Endothelial cell of umbilical vein (primary cell): ENCODE results near the gene MS4A2.

ENCODE experiments used
- EZH2 ChIP-seq: IDR thresholded peaks from 2 replicates; pipeline ENCODE4 v1.6.1; 2012; ENCODE audit warnings: borderline replicate concordance, low read depth, mild to moderate bottlenecking, moderate library complexity, low read length, inconsistent platforms; ENCODE audit not compliant: severe bottlenecking
- FOS ChIP-seq: IDR thresholded peaks from 2 replicates; pipeline ENCODE4 v1.6.1; 2011; ENCODE audit warnings: mild to moderate bottlenecking, low read length, moderate library complexity, borderline replicate concordance; ENCODE audit not compliant: insufficient read depth
- GATA2 ChIP-seq: IDR thresholded peaks from 2 replicates; pipeline ENCODE4 v1.7.0; 2011; ENCODE audit warnings: low read depth, mild to moderate bottlenecking, moderate library complexity, mixed read lengths, low read length; ENCODE audit not compliant: insufficient read length, insufficient read depth
- JUN ChIP-seq: IDR thresholded peaks from 2 replicates; pipeline ENCODE4 v1.6.1; 2011; ENCODE audit warnings: borderline replicate concordance, low read depth; ENCODE audit not compliant: insufficient read length, insufficient read depth
- MYC ChIP-seq: IDR thresholded peaks from one replicate; pipeline ENCODE4 v1.6.1; 2011; ENCODE audit warnings: mild to moderate bottlenecking, low read depth, low read length
- POLR2A ChIP-seq: IDR thresholded peaks from 2 replicates; pipeline ENCODE4 v1.6.1; 2012; ENCODE audit warnings: low read depth, mild to moderate bottlenecking, control low read depth, low read length
- POLR2AphosphoS5 ChIP-seq: IDR thresholded peaks from 2 replicates; pipeline ENCODE4 v1.6.1; 2012; ENCODE audit warnings: low read depth, mild to moderate bottlenecking, control low read depth, low read length, moderate library complexity; ENCODE audit not compliant: insufficient read depth
- TF ChIP-seq, protein P1 (sequence below), 2 donors: IDR thresholded peaks; 1 replicate in 1 of 2; 2 replicates in 1 of 2; pipeline ENCODE4 v1.5.1; 2011; ENCODE audit warnings: low read length in 2 of 2, mild to moderate bottlenecking in 2 of 2, moderate library complexity in 2 of 2, control low read depth in 1 of 2, inconsistent platforms in 1 of 2, low read depth in 1 of 2; ENCODE audit not compliant: insufficient read depth in 1 of 2; ENCODE audit errors: extremely low read depth in 1 of 2
- TF ChIP-seq, protein P2 (sequence below): IDR thresholded peaks from 2 replicates; pipeline ENCODE4 v1.6.1; 2011; ENCODE audit not compliant: insufficient read depth, insufficient read length

DNA sequence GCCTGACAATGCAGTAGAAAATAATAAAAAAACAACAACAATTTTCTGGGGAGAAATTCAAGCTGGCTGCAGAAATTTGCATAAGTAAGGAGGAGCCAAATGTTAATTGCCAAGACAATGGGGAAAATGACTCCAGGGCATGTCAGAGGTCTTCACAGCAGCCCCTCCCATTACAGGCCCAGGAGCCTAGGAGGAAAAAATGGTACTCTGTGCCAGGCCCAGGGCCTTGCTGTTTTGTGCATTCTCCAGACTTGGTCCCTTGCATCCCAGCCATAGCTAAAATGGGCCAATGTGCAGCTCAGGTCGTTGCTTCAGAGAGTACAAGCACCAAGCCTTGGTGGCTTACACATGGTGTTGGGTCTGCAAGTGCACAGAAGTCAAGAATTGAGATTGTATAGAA, 45.5 kb downstream of the MS4A2 start:
- no peak for TF ChIP-seq EZH2
- TF ChIP-seq, protein P1, sequence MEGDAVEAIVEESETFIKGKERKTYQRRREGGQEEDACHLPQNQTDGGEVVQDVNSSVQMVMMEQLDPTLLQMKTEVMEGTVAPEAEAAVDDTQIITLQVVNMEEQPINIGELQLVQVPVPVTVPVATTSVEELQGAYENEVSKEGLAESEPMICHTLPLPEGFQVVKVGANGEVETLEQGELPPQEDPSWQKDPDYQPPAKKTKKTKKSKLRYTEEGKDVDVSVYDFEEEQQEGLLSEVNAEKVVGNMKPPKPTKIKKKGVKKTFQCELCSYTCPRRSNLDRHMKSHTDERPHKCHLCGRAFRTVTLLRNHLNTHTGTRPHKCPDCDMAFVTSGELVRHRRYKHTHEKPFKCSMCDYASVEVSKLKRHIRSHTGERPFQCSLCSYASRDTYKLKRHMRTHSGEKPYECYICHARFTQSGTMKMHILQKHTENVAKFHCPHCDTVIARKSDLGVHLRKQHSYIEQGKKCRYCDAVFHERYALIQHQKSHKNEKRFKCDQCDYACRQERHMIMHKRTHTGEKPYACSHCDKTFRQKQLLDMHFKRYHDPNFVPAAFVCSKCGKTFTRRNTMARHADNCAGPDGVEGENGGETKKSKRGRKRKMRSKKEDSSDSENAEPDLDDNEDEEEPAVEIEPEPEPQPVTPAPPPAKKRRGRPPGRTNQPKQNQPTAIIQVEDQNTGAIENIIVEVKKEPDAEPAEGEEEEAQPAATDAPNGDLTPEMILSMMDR (IDR thresholded peaks at IDR 0.05; ENCODE audit: extremely low read depth in 1 of 2, insufficient read depth in 1 of 2, low read depth in 1 of 2, low read length in 2 of 2): no peak
- TF ChIP-seq POLR2A: no peak
- TF ChIP-seq POLR2AphosphoS5: no peak
- TF ChIP-seq, protein P2, sequence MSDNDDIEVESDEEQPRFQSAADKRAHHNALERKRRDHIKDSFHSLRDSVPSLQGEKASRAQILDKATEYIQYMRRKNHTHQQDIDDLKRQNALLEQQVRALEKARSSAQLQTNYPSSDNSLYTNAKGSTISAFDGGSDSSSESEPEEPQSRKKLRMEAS: no peak
- no peak for TF ChIP-seq JUN
- TF ChIP-seq FOS: no peak
- TF ChIP-seq GATA2: no peak
- TF ChIP-seq MYC: no peak
